Activated CD4-positive, alpha-beta T cell treated with anti-CD3 and anti-CD28 coated beads, Interleukin-2, amount 50 U/mL, for 1 hour (primary cell): Measurements from ENCODE around the gene MLF1.

Experiments used
- DNase-seq: peaks from one replicate; pipeline ENCODE4 v3.0.0-alpha.2; 2020

The MLF1 gene

GRCh38 chr3:158590223-158590622 lies 19.2 kb downstream of the MLF1 start:
- no peak for DNase-seq

GRCh38 chr3:158600787-158601186 lies 29.8 kb downstream of the MLF1 start:
- DNase-seq = no peak

DNA sequence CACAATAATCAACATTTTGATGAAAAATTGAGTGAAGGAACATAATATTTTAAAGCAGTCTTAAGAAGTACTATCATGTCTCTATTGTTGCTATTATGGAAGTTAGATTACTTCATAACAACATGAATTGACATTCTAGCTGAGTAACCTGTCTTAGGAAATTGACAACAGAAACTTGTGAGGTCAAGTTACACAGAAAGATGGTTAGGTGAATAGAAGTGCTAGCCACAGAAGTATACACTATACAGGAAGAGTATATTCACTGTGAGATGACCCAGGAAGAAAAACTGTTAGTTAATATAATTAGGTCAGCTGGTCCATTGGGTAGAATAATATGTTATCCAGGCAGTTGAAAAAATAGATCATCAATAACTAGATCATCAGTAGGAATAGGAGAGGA lies 31.2 kb downstream of the MLF1 start:
- no peak for DNase-seq

- DNase-seq = no peak
Measured at GRCh38 chr3:158617982-158618875, 47.2 kb downstream of the MLF1 start.

GRCh38 chr3:158625881-158626280 lies 54.9 kb downstream of the MLF1 start:
- no peak for DNase-seq

DNA sequence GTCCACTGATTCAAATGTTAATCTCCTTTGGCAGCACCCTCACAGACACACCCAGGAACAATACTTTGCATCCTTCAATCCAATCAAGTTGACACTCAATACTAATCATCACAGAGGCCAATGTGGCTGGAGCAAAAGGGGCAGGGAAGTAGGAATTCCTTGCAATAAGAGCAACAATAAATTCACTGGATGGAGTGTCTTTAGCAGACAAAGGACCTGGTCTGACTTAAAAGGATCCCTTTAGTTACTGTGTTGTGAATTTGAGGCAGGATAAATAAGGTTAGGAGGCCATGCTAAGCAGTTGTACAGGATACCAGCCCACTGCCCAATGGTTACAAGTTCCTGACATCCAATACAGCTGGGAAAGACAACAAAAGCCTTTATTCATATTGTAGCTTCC lies 61.0 kb downstream of the MLF1 start:
- DNase-seq = no peak

- no peak for DNase-seq
Measured at GRCh38 chr3:158640646-158641045, 69.7 kb downstream of the MLF1 start.

- DNase-seq = no peak
Measured at GRCh38 chr3:158642005-158642404, 71.0 kb downstream of the MLF1 start.

DNA sequence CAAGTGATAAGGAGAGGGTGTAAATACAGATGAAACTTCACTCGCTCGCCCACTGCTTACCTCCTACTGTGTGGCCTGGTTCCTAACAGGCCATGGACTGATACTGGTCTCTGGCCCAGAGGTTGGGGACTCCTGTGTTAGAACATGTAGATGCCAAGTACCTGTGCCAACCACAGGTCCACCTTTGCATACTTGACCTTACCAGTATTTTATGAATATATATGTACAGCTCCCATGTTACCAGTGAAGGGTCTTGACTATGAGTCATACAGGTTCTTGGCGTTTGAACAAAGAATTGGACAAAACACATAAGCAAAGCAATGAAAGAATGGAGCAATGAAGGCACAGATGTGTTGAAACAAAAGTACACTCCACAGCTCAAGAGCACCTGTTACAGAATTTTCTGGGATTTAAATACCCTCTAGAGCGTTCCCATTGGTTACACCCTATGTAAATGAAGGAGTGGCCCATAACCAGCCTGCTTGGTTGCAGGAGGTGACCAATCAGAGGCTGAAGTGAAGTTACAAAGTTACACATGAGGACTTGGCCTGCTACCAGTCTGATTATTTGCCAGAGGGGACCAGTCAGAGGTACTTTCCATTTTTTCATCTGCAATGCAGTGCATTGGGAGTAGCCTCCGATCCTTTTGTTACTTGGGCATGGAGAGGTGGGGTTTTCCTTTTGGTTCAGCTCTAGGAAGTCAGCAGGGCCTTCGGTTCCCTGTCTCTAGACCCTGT lies 71.6 kb downstream of the MLF1 start:
- no peak for DNase-seq

GRCh38 chr3:158644345-158644908 lies 73.4 kb downstream of the MLF1 start, which contains the start of gene GFM1:
Gene GFM1, plus strand, starts transcription at chr3:158644527. Its CDS starts 108 bp downstream, at chr3:158644635.
- peak; percentile 88 for DNase-seq

DNA sequence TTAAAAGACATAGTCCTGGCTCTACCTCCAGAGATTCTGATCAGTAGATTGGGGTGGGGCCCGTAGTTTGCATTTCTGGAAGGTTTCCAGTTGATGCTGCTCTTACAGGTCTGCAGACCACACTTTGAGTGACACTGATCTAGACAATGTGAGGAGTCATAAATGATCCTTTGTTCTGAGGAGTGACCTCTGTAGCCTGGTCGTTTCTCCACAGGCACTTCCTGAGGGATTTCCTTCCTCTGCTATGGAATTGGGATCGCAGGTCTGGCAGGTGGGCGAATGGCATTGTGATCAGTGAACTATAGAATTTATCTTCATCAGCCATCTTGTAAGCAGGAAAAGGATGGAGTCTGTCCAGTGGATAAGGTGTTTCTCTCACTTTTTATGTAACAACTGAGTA lies 78.8 kb downstream of the MLF1 start:
- DNase-seq = no peak

GRCh38 chr3:158651192-158651591 lies 80.2 kb downstream of the MLF1 start:
- no peak for DNase-seq

DNA sequence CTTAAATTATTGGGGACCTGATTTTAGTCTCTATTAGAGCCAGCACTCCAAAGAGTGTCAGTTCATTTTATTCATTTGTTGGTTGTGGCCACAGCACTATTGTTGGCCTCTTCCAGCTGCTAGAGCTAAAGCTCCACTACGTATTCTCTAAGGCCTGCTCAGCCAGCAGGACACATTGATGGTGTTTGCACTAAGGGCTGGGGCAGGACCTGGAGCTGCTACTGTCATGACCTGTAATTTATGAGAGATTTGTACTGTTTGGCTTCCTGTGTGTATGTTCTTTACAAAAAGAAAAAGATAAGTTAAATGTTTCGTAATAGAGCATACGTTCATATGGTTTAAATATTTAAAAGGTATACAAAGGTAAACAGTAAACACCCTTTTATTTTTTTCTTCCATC lies 81.5 kb downstream of the MLF1 start:
- DNase-seq = no peak
